Left ventricle myocardium inferior (tissue), 1 donor: ENCODE data around the gene SRPK2. TPM values are rescaled to one million over a fixed set of nuclear protein-coding genes. Genes with fewer than 3 reads are reported as not detected.

Experiments used
- DNase-seq: peaks from one replicate; pipeline ENCODE4 v3.0.0-alpha.2; 2020
- H3K27ac ChIP-seq: fragments of 200-600 bp; replicated peaks from 2 replicates; pipeline ENCODE4 v1.8.0; 2021
- H3K27me3 ChIP-seq: fragments of 200-600 bp; 2 replicates; pipeline ENCODE4 v1.8.0; 2021; ENCODE audit warnings: low read depth
- H3K36me3 ChIP-seq: fragments of 200-600 bp; 2 replicates; pipeline ENCODE4 v1.8.0; 2021
- H3K4me1 ChIP-seq: fragments of 200-600 bp; 2 replicates; pipeline ENCODE4 v1.8.0; 2021
- H3K4me3 ChIP-seq: fragments of 200-600 bp; 2 replicates; pipeline ENCODE4 v1.8.0; 2021; ENCODE audit warnings: mild to moderate bottlenecking, moderate library complexity
- H3K9me3 ChIP-seq: fragments of 200-600 bp; replicated peaks from 2 replicates; pipeline ENCODE4 v1.8.0; 2021
- intact Hi-C: fragments of 100-400 bp; cut with micrococcal nuclease; formaldehyde crosslinking; loops from one replicate; pipeline ENCODE4 v1.11.0; 2022
- total RNA-seq: library from RNA; stranded (reverse); fragmentation: NEBNext Ultra II Directional; extraction: Animal tissue kit (Norgen Biotek cat#: 25700); gene quantifications from one replicate; pipeline ENCODE4 v1.2.1, GENCODE V29; 2021
- TF ChIP-seq, protein P1 (sequence below): fragments of 200-600 bp; IDR thresholded peaks from 2 replicates; pipeline ENCODE4 v1.8.0; 2021; ENCODE audit warnings: antibody characterized with exemption, mild to moderate bottlenecking, borderline replicate concordance
- donor health status: DM: no; HTN: yes; CAD: no; lungs with severe emphysema.

Gene SRPK2
- total RNA-seq, 1 donor from 2014 or later = 34.3 TPM

DNA sequence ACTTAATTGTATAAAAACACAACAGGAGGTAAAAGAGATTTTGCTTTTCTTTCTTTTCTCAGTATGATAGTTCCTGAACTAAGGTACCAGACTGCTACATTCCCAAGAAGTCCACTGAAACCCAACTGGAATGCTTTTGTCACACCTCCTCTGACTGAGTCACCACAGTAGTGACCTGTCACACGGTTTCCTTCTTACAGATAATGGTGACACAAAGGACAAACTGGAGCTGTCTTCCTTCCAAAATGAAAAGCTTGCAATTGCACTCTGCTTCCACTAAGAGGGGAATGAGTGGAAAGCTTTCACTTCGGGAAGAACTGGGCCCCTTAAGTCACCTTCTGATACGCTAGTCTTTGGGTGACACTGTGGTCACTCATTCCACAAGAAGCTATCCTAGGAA, 252.5 kb downstream of the SRPK2 start:
- Histone ChIP-seq H3K9me3 (no peaks in the 10 kb centered on the region), H3K4me3 (no peak overlapping the region), H3K4me1 (peaks cover 14% of the 10 kb centered on the region), H3K27ac (peak overlapping the region; percentile 13), H3K27me3 (no peaks in the 10 kb centered on the region), H3K36me3 (peaks cover 30% of the 10 kb centered on the region)
- no peak for DNase-seq
- intact Hi-C loops = no loop called here
- TF ChIP-seq, protein P1, sequence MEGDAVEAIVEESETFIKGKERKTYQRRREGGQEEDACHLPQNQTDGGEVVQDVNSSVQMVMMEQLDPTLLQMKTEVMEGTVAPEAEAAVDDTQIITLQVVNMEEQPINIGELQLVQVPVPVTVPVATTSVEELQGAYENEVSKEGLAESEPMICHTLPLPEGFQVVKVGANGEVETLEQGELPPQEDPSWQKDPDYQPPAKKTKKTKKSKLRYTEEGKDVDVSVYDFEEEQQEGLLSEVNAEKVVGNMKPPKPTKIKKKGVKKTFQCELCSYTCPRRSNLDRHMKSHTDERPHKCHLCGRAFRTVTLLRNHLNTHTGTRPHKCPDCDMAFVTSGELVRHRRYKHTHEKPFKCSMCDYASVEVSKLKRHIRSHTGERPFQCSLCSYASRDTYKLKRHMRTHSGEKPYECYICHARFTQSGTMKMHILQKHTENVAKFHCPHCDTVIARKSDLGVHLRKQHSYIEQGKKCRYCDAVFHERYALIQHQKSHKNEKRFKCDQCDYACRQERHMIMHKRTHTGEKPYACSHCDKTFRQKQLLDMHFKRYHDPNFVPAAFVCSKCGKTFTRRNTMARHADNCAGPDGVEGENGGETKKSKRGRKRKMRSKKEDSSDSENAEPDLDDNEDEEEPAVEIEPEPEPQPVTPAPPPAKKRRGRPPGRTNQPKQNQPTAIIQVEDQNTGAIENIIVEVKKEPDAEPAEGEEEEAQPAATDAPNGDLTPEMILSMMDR = peak; percentile 16

DNA sequence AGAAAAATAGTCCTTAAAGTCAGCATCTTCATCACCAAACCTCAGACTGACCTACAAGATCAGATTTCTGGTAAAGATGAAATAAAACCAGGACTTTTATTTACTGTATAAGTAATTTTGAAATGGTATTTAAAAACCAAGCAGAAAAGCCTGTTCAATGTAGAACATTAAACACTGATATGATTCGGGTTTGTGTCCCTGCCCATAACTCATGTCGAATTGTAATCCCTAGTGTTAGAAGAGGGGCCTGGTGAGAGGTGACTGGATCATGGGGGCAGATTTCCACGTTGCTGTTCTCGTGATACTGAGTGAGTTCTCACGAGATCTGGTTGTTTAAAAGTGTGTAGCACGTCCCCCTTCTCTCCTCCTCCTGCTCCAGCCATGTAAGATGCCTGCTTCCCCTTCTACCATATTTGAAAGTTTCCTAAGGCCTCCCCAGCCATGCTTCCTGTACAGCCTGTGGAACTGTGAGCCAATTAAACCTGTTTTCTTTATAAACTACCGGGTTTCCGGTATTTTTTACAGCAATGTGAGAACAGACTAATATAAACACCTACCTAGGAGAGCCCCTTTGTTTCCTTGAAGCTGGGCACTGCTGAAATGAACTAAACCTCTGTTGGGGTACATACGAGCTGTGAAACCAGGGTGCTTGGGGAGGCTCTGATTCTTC, 254.6 kb downstream of the SRPK2 start:
- Histone ChIP-seq H3K27me3 (no peaks in the 10 kb centered on the region), H3K4me1 (peaks cover 27% of the 10 kb centered on the region), H3K9me3 (no peaks in the 10 kb centered on the region), H3K4me3 (no peak overlapping the region), H3K36me3 (peaks cover 21% of the 10 kb centered on the region), H3K27ac (no peak overlapping the region)
- TF ChIP-seq, protein P1 = no peak
- intact Hi-C loops = no loop called here
- DNase-seq = no peak

DNA sequence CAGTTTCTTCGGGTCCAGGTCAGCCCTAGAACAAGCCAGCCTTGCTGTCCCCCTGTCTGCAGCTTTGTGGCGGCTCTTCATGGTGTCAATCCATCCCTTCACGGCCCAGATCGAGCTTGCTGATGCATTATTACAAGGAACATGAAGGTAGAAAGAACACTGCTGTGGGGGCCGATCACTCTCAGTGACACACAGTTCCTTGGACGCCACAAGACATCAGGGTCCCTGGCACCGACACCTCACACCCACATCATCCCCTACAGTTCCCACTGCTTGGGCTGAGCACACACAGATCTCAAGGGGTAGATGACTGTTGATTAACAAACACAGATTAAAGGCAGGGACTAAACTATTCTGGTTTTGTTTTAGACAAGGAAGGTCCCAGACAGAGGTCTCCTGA, 255.4 kb downstream of the SRPK2 start:
- Histone ChIP-seq H3K9me3 (no peaks in the 10 kb centered on the region), H3K27me3 (no peaks in the 10 kb centered on the region), H3K4me3 (no peak overlapping the region), H3K27ac (no peak overlapping the region), H3K4me1 (peaks cover 27% of the 10 kb centered on the region), H3K36me3 (peaks cover 13% of the 10 kb centered on the region)
- intact Hi-C loops = no loop called here
- no peak for DNase-seq
- TF ChIP-seq, protein P1 = no peak

DNA sequence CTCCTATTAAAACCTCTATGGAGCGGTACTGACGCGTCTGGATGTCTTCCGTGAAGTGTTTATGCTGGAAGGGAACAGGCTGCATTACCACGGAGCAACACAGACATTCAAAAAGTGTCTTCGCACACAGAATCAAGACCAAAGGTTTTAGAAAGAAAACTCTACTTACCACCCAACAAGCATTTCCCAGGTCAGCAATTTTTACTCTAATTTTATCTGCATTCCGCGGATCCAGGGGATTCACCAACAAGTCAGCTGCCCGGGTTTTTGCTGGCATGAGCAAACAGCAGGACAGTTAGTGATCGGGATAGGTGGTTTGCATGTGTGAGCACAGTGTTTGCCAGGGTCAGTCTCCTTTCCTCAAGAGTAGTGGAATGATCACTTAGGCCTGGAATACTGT, 255.9 kb downstream of the SRPK2 start:
- H3K4me3 ChIP-seq = no peak overlapping the region
- H3K27ac ChIP-seq = no peak overlapping the region
- DNase-seq = no peak
- peaks cover 27% of the 10 kb centered on the region for H3K4me1 ChIP-seq
- intact Hi-C loops = no loop called here
- no peaks in the 10 kb centered on the region for H3K9me3 ChIP-seq
- TF ChIP-seq, protein P1 = no peak
- H3K27me3 ChIP-seq = no peaks in the 10 kb centered on the region
- H3K36me3 ChIP-seq = peaks cover 13% of the 10 kb centered on the region

- Histone ChIP-seq H3K4me1 (peaks cover 27% of the 10 kb centered on the region), H3K4me3 (no peak overlapping the region), H3K27me3 (no peaks in the 10 kb centered on the region), H3K27ac (no peak overlapping the region), H3K9me3 (no peaks in the 10 kb centered on the region), H3K36me3 (peaks cover 13% of the 10 kb centered on the region)
- TF ChIP-seq, protein P1 = no peak
- intact Hi-C loops = no loop called here
- no peak for DNase-seq
Measured at GRCh38 chr7:105132335-105132734, 256.4 kb downstream of the SRPK2 start.
